COLO829 (cell line): ENCODE data around the gene DISC1.
"Not testable (repeated sequence)": the region's sequence is repeated elsewhere in the genome, so short reads cannot be mapped to it uniquely, and the experiment has no call there.

Source experiments
- DNase-seq: peaks from one replicate; pipeline ENCODE4 v3.0.0; 2012; ENCODE audit warnings: low spot score

The DISC1 gene

GRCh38 chr1:231893400-231894102 is 267.0 kb downstream of the DISC1 start:
- no peak for DNase-seq

- no peak for DNase-seq
Observed at GRCh38 chr1:231896806-231897205, 270.2 kb downstream of the DISC1 start.

GRCh38 chr1:231899046-231899445 is 272.5 kb downstream of the DISC1 start:
- DNase-seq = no peak

GRCh38 chr1:231899713-231900435 is 273.3 kb downstream of the DISC1 start:
- no peak for DNase-seq

- DNase-seq = no peak
Observed at GRCh38 chr1:231903586-231904081, 277.0 kb downstream of the DISC1 start.

- DNase-seq = not testable (repeated sequence)
Observed at GRCh38 chr1:231907310-231907709, 280.7 kb downstream of the DISC1 start.

- no peak for DNase-seq
Observed at GRCh38 chr1:231913493-231913892, 286.9 kb downstream of the DISC1 start.

- DNase-seq = no peak
Observed at GRCh38 chr1:231918239-231919015, 291.8 kb downstream of the DISC1 start.

GRCh38 chr1:231919239-231919885 is 292.8 kb downstream of the DISC1 start:
- no peak for DNase-seq

- DNase-seq = no peak
Observed at GRCh38 chr1:231919886-231920285, 293.3 kb downstream of the DISC1 start.

GRCh38 chr1:231921646-231922345 is 295.2 kb downstream of the DISC1 start:
- DNase-seq = no peak

- peak; percentile 49 for DNase-seq
Observed at GRCh38 chr1:231923491-231924041, 297.0 kb downstream of the DISC1 start.

GRCh38 chr1:231924180-231924579 is 297.6 kb downstream of the DISC1 start:
- peak; percentile 91 for DNase-seq

- no peak for DNase-seq
Observed at GRCh38 chr1:231925864-231926263, 299.3 kb downstream of the DISC1 start.

GRCh38 chr1:231926340-231926739 is 299.8 kb downstream of the DISC1 start:
- no peak for DNase-seq

GRCh38 chr1:231926933-231927332 is 300.3 kb downstream of the DISC1 start:
- DNase-seq = no peak

GRCh38 chr1:231927431-231927830 is 300.8 kb downstream of the DISC1 start:
- no peak for DNase-seq

GRCh38 chr1:231929311-231929710 is 302.7 kb downstream of the DISC1 start:
- no peak for DNase-seq

GRCh38 chr1:231930257-231930947 is 303.8 kb downstream of the DISC1 start:
- no peak for DNase-seq

GRCh38 chr1:231931146-231931545 is 304.6 kb downstream of the DISC1 start:
- no peak for DNase-seq
